Astrocyte (in vitro differentiated cells and primary cell): ENCODE measurements around the gene GOSR2.

Source experiments
- EZH2 ChIP-seq: IDR thresholded peaks from 2 replicates; pipeline ENCODE4 v1.6.1; 2012; ENCODE audit warnings: mild to moderate bottlenecking, low read length, inconsistent platforms; ENCODE audit not compliant: insufficient read depth
- TF ChIP-seq, protein P1 (sequence below): IDR thresholded peaks from 2 replicates; pipeline ENCODE4 v1.5.1; 2011; ENCODE audit warnings: low read depth, mild to moderate bottlenecking, inconsistent platforms, low read length, moderate library complexity; ENCODE audit not compliant: insufficient read depth

DNA sequence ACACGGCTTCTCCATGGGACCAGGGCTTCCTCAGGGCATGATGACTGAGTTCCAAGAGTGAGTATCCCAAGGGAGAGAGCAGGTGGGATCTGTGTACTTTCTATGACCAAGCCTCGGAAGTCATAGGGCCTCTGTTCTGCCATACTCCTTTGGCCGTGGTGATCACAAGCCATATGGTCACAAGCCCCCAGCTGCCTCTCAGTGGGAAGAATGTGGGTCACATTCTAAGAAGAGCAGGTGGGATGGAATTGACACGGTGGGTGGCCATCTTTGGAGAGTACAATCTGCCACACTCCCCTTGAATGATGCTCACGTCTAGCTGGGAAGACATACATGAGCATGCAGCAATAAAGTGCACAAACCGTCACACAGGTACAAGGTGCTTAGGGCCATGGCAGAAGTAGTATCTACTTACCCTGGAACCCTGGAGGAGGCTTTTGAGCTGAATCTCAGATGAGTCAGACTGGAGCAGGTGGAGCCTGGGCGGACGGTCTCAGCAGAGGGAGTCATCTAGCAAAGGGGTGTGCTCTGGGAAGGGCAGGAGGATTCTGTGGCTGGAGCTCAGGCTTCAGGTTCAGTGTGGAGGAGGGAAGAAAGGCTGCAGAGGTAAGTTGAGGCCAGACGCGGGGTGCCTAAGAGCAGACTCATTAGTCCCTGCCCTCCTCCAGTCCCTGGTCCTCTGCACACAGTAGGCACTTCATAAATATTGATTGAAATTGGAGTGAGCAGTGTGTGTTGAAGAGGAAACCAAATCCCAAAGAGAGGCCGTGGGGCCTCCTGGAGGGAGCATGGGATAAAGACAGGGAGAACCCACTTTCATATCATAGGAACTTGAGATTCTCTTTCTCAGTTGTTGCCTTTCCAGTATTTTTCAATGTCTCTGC lies 26.6 kb downstream of the GOSR2 start:
- TF ChIP-seq, protein P1, sequence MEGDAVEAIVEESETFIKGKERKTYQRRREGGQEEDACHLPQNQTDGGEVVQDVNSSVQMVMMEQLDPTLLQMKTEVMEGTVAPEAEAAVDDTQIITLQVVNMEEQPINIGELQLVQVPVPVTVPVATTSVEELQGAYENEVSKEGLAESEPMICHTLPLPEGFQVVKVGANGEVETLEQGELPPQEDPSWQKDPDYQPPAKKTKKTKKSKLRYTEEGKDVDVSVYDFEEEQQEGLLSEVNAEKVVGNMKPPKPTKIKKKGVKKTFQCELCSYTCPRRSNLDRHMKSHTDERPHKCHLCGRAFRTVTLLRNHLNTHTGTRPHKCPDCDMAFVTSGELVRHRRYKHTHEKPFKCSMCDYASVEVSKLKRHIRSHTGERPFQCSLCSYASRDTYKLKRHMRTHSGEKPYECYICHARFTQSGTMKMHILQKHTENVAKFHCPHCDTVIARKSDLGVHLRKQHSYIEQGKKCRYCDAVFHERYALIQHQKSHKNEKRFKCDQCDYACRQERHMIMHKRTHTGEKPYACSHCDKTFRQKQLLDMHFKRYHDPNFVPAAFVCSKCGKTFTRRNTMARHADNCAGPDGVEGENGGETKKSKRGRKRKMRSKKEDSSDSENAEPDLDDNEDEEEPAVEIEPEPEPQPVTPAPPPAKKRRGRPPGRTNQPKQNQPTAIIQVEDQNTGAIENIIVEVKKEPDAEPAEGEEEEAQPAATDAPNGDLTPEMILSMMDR, result no peak
- no peak for TF ChIP-seq EZH2
